NB4 (cell line): Measurements from ENCODE around the gene VPS33A.

Experiments used
- MYC ChIP-seq: IDR thresholded peaks from 2 replicates; pipeline ENCODE4 v1.6.1; 2011; ENCODE audit warnings: low read depth, low read length
- POLR2A ChIP-seq: IDR thresholded peaks from 2 replicates; pipeline ENCODE4 v1.6.1; 2011; ENCODE audit warnings: mild to moderate bottlenecking; ENCODE audit not compliant: insufficient read length; ENCODE audit errors: extremely low read depth
- TF ChIP-seq, protein P1 (sequence below): IDR thresholded peaks from one replicate; pipeline ENCODE4 v1.5.1; 2012; ENCODE audit warnings: low read depth, low read length
- TF ChIP-seq, protein P2 (sequence below): IDR thresholded peaks from 2 replicates; pipeline ENCODE4 v1.6.1; 2011; ENCODE audit warnings: low read depth, low read length

DNA sequence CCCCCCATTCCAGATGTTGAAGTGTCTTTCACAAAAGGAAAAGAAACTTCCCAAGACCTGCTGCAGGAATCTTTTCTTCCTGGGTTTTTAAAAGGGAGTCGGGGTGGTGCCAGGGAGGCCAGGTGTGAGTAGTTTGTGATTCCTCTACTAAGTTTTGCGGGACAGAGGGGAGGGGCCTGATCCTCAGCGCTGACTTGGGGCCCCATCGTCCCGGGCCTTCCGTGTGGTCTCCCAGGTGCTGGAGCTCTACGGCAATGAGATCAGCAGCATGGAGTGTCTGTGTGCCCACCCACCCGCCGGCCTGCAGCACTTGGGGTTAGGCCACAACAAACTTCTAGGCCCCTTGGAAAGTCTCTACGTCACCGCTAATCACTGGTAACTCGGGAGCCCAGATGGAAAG is 78.8 kb downstream of the VPS33A start:
- TF ChIP-seq, protein P1, sequence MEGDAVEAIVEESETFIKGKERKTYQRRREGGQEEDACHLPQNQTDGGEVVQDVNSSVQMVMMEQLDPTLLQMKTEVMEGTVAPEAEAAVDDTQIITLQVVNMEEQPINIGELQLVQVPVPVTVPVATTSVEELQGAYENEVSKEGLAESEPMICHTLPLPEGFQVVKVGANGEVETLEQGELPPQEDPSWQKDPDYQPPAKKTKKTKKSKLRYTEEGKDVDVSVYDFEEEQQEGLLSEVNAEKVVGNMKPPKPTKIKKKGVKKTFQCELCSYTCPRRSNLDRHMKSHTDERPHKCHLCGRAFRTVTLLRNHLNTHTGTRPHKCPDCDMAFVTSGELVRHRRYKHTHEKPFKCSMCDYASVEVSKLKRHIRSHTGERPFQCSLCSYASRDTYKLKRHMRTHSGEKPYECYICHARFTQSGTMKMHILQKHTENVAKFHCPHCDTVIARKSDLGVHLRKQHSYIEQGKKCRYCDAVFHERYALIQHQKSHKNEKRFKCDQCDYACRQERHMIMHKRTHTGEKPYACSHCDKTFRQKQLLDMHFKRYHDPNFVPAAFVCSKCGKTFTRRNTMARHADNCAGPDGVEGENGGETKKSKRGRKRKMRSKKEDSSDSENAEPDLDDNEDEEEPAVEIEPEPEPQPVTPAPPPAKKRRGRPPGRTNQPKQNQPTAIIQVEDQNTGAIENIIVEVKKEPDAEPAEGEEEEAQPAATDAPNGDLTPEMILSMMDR: no peak
- TF ChIP-seq POLR2A: no peak
- TF ChIP-seq, protein P2, sequence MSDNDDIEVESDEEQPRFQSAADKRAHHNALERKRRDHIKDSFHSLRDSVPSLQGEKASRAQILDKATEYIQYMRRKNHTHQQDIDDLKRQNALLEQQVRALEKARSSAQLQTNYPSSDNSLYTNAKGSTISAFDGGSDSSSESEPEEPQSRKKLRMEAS: no peak
- no peak for TF ChIP-seq MYC
